GM04503 (cell line): ENCODE results near the gene CNPY1.
"Not testable (repeated sequence)": the region's sequence is repeated elsewhere in the genome, so short reads cannot be mapped to it uniquely, and the experiment has no call there.

Source experiments
- DNase-seq: peaks from one replicate; pipeline ENCODE4 v3.0.0-alpha.2; 2012; ENCODE audit warnings: low read depth

The CNPY1 gene

DNA sequence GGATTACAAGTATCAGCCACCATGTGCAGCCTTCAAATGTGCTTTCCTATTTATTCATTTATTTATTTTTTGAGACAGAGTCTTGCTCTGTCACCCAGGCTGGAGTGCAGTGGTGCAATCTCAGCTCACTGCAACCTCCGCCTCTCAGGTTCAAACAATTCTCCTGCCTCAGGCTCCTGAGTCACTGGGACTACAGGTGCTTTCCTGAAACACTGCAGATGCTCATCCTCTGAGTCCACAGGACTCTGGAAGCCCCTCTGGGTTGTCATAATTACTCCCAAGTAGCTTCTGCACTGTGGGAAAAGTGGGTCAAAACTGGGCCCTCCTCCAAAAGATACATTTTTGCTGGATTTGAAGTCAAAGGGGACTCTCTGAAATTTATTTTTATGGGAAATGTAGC lies at the start of gene CNPY1:
CNPY1 (minus strand) TSS at position 111 of the 400 bp plus-strand sequence. CDS start 630 bp downstream, outside the sequence.
- DNase-seq, result not testable (repeated sequence)

DNA sequence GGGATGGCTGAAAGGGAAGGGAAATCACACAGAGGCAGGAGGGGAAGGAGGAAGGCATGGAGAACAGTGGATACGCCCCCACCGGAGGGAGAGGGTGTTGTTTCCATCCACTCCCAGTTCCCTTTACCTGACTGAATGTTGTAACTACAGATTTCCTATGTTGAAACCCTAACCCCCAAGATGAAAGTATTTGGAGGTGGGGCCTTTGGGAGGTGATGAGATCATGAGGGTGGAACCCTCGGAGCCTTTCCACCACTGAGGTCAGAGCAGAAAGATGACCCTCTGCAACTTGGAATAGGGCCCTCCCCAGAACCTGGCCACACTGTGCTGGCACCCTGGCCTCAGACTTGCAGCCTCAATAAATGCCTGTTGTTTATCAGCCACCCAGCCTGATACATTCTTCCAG lies 48.6 kb upstream of the CNPY1 start:
- DNase-seq, result no peak

DNA sequence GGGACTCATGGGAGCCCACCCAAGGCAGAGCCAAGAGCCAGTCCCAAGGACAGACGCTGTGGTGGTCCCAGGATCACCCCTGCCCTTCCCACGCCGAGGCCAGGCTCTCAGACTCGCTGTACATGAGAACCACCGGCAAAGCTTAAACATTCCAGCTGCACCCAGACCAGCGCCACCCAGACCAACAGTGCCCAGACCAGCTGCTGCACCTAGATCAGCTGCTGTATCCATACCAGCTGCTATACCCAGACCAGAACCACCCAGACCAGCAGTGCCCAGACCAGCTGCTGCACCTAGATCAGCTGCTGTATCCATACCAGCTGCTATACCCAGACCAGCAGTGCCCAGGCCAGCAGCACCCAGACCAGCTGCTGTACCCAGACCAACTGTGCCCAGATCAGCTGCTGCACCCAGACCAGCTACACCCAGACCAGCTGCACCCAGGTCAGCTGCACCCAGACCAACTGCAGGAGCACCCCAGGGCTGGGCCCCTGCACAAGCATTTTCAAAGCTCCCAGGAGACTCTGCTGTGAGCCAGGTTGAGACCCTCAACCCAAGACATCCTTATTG lies 47.9 kb upstream of the CNPY1 start:
- no peak for DNase-seq

DNA sequence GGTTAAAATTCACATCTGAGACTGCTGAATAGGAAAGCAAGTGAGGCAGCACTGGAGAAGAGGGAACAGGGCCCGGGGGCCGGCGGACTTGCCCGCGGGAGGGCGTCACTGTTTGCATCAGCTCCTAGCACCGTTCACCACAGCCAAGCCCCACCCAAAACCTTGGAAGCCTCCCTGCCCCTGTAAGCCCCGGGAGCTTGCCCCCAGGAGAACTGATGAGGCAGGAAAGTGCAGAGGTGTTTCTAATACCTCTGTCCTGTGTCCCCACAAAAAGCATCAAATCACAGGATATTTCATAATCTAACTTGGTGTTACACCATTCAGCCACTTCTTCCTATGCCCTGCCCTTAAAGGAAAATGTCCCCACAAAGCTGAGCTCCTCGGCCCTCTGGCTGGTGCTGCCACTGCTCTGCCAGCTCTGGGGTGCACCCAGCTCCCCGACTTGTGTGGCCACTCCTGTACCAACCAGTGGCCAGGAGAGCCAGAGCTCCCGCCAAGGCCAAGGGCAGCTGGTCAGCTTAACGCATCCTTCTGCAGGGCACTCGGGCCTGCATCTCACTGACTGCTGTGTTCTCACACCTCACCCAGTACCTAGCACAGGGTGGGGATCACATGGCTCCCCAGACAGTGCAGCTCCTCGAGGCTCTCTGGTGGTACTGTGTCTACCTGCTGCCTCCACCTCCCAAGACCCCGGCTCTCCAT lies 47.3 kb upstream of the CNPY1 start:
- no peak for DNase-seq

DNA sequence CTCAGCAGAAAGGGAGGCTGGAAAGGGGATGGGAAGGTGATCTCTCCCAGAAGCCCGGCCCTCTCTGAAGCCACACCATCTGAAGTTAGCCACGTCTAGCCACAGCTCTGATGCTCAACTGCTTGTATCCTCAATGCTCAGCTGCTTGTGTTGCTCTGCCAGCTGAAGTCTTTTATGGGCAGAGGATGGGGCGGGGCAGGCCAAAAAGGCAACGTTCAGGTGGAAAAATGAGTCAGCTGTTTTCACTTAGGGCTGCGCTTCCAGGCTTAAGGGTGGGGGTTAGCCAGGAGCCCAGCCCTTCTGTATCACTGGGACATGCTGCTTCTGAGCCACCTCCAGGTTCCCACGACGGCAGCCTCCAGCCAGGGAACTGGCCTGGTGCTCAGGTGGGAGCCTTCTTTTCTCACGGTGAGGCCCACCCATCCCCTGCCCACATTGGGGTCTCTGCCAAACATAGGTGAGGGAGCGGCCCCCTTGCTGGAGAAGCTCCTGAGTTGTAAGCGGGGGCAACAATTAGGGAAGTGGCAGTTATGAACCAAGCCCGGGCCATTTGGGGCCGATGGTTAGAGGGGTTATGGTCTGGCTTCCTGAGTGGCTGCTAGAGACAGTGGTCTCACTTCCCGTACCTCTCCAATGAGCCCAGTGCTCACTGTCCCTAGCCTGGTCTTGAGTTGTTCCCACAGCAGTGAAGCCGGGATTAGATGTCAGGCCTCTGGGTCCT lies 44.9 kb upstream of the CNPY1 start:
- DNase-seq, result no peak

DNA sequence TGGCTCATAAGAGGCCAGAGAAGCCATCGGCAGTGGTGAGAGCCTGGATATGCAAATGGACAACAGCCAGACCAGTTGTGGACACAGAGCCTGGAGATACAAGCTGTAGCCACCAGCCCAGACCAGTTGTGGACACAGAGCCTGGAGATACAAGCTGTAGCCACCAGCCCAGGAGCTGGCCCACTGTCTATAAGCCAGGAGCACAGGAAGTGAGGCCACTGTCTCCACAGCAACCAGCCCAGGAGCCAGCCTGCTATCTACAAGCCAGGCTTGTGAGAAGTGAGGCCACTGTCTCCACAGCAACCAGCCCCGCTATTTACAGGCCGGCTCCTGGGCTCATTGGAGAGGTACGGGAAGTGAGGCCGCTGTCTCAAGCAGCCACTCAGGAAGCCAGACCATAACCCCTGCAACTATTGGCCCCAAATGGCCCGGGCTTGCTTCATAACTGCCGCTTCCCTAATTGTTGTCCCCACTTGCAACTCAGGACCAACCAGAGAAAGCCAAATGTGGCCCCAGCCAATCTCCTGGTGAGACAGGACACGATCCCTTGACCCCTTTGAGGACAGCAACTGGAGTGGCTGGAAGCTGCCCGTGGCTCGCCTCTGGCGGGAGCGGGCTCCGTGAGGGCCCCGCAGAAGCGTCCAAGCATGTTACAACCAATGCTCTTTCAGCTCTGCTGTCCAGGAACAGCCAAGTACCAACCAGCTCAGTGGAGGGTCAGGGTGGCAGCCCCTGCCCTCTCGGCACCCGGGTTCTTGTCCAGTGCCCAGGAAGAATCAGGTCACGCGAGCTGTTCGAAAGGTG lies 44.1 kb upstream of the CNPY1 start:
- DNase-seq, result no peak

DNA sequence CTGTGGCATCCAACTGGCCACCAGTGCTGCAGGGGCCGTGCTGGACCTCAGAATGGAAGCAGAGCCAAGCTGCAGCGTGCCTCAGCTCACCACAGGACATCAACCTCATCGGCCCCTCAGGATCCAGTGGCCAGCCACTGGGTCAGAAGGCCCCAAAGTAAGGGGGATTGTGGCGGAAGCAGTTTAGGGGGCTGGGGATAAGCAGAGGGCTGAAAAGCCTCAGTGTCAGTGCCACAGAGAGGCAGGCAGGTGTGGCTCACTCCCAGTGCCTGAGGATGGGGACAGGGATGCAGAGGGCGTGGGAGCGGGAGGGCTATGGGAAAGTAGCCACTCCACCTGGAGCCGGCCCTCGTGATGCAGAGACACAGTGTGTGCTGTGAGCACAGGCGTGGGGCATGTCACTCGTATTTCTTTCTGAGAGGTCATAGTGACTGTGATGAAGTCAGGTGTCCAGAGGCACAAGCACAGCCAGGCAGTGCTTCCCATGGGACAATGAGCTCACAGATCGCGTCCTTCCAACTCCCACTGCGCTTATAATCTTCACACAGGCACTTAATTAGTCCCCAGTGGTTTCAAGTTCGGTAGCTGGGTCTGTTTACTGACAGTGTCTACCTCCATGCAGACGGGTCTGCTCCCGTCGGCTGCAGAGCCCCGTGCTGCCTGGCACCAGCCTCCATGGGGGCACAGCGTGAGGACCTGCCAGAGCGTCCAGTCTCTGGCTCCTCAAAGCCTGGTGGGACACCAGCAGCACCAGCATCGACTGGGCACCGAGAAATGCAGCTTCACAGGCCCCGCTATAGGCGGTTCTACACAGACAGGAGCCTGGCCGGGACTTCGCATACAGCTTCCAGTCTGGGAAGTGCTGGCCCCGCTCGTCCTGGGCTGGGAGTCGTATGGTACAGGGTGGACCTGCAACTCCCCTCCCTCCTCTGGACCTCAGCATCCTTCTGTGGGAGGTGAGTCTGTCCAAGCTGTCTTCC lies 42.9 kb upstream of the CNPY1 start:
- DNase-seq, result no peak

DNA sequence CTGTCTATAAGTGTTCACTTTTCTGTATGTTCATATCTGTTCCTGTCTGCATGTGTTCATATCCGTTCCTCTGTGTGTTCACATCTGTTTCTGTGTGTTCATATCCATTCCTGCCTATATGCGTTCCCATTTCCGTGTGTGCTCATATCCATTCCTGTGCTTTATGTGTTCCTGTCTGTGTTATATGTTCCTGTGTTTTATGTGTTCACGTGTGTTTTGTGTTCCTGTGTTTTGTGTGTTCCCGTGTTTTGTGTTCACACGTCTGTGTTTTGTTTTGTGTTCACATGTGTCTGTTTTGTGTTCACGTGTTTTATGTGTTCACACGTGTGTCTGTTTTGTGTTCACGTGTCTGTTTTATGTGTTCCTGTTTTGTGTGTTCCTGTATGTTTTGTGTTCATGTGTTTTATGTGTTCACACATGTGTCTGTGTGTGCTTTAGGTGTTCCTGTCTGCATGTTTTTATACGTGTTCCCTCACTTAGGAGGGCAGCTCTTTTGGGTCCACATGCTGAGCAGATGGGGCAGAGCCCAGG lies 42.2 kb upstream of the CNPY1 start:
- DNase-seq, result no peak

DNA sequence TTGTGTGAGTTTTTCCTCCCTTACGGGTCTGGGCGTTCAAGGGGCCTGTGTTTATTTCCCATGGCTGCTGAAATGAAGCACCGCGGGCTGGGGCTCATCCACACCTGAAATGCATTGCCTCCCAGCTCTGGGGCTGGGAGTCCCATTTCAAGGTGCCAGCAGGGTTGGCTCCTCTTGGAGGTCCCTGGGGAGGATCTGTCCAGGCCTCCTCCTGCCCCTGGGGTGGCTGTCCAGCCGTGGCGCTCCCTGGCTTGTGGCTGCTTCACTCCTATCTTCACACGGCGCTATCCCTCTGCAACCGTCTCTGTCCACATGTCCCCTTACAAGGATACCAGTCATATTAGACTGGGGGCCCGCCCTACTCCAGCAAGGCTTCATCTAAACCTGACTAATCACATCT lies 41.1 kb upstream of the CNPY1 start:
- no peak for DNase-seq

DNA sequence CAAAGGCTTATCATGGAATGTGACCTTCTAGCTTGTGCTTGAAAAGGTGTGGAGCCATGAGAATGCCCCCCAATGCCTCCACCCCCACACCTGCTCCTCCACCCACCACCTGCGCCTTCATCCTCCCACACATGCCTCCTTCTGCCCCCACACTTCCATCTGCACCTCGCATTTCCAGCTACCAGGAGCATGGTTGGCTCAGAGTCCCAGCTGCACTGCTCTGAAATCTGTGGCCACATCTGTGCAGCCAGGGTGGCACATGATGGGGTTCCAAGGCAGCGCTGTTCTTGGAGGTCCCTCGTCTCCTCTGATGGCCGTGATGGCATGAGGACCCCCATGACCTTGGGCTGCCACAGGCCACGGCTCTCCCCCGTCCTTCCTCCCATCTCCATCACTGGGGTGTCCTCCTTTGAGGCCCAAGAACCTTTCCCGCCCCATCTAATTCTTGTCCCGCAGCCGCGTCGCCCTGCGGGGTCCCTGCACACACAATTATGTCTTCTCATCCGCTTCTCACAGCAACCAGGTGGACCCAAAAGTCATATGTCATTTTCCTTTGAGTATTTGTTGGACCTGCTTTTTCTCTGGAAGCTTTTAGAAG lies 40.6 kb upstream of the CNPY1 start:
- DNase-seq, result no peak

DNA sequence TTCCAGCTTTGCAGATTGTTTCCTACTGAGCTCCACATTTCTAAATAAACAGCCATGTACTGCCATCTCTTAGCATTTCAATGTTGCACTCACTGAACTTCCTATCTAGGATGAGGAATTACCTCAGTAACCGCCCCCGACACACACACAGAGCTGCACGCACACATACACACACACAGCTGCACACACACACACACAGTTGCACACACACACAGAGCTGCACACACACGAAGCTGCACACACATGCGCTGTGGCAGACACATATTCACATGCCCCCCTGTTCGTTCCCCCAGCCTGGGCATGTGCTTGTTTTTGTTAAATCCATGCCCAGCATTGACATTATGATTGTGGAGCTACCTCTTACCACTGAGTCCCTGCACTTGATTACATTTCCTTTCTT lies 39.6 kb upstream of the CNPY1 start:
- no peak for DNase-seq

DNA sequence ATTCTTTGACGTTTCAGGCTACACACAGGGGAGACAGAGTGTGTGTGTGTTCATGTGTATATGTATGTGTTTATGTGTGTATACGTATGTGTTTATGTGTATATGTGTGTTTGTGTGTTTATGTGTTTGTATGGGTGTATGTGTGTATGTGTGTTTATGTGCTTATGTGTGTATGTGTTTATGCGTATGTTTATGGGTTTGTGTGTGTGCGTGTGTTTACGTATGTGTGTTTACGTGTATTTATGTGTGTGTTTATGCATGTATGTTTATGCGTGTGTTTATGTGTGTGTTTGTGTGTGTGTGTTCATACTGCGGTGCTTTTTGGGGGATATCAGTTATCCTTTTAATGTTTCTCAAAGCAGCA lies 39.2 kb upstream of the CNPY1 start:
- no peak for DNase-seq

DNA sequence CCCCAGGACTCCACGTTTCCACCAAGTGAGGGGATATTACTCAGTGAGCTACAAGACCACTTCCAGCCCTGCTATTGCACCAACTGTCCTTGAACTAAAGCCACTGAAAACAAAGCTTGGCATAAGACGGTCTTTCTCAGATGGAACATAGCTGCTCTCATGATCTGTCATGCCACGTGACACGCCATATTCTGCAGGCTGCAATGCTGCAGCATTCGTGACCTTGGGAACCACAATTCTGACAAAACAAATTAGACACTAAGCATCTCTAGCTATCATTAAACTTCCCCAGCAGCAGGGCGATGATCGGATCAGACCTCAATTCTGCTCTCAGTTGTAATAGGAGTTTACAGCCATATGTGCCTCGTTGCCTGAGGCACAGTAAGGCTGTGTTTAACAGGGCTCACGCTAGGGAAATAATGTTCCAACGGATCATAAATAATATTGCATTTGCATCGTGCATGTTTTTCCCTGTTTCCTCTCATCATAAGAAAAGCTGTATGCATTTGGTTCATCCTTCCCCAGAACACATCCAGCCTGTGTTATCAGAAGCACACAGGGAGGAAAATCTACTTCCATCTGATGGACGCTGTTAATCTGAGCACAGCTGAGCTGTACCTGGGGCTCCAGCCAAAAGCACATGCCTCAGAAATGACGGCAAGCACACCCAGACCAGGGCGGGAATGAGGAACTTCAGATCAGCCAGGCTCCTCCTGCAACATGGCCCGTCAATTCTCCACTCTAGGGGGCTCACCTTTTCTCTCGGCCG lies 38.6 kb upstream of the CNPY1 start:
- no peak for DNase-seq

DNA sequence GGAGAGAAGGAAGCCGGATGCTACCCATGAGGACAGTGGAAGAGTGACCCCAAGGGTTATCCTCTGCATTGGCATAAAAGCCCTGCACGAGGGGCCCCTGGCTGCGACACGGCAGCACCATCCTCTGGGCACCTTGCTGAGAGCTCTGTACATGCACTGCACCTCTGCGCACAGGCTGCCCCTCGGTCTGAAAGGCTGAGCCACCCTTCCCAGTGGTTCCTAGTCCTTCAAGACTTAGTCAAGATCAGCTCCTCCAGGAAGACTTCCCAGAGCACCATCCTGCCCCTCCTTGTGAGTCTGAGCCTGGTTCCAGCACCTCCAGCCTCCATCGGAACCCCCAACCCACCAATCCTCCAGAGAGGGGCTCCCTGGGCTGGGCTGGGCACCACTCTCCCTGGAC lies 37.9 kb upstream of the CNPY1 start:
- DNase-seq, result no peak

DNA sequence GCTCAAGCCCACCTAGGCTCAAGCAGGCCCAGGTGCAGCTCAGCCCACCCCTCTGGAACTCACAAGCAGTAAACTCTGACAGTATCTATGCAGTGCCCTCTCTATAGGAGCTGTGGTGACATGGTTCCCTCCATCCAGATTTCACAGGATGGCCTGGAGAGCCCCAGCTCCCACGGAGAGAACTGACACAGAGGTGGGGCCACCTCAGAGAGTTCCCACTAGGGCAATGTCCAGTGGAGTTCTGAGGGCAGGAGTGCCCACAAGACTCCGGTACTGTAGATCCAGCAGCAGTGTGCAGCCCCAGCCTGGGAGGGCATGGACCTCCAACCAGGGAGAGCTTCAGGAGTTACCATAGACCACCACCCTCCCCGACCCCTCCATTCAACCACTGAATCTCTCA lies 37.3 kb upstream of the CNPY1 start:
- DNase-seq, result no peak

DNA sequence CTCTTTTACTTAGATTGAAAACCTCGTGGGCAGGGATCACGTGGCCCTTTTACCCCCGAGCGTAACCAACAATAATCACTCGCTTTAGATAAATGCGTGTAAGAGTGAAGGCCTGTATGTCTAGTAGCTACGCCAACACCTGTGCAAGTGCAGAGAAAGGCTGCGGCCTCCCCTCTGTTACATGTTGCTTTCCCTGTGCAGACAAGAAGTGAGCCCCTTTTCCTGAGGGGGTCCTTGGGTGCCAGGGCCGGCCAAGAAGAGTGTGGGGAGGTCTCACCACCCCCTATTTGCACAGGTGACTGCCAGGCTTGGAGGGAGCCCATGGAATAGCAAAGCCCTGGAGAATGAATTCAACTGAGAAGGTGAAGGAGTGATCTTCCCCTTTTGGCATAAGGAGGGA lies 35.6 kb upstream of the CNPY1 start:
- DNase-seq, result no peak

DNA sequence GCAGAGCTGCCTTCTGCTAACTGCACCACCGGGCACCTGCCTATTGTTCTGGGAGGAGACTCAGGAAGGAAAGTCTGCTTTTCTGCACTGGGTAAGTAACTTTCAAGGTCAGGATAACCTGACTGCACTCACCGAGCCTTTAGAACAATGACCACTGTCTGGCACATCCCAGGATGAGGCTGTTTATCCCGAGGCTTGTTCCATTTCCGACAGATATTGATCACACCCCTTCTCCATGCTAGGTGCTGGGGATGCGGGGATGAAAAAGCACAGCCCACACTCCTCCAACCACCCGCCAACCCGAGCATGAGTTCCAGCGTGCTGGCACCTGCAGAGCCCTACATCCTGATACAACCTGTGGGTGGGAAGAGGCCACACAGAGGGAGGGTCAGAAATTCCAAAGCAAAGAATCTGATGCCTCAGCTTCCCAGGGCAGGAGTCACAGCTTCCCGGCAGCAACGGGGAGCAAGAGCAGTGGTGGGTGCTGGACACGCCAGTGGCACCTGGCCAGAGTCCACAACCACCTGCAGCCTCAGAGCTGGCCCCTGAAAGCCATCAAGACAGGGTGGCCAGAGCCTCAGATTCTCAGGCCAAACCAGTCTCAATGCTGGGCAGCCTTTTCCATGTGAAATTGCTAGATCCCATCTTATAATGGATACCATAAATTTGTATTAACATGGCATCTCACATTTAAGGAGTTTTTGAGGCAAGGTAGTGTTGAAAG lies 34.9 kb upstream of the CNPY1 start:
- DNase-seq, result no peak

DNA sequence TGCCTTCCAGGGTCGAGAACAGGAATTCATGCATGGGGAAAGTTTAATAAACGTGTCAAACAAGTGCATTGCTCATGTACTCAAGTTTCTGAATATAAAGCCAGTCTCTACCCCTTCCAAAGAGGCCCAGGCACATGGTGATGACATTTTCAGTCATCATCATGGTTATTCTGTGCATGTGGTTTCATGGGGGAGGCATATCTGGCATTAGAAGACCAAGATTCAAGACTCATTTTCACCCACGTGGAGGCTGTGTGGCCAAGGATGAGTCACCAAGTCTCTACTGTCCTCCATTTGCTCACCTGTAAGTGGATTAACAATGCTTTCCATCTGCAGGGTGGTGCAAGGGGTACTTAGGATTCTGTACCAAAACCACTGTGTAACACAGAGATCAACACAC lies 34.0 kb upstream of the CNPY1 start:
- DNase-seq, result no peak

DNA sequence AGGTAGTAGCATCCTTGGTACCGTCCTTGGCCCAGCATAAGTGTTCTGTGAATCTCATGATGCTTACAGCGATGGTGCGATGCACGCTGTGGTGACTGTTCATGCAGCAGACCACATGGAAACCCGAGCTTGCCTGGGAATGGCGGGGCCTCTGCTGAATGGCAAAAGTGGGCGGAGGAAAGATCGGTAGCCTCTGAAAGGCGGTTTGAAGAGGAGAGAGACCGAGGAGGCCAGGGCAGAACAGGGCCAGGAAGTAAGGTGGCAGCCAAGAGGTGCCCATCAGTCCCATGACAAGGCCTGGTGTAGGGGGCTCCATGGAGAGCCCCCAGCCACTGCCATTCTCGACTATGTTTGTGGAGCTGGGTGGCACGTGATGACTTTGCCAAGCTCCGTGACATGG lies 33.2 kb upstream of the CNPY1 start:
- no peak for DNase-seq
